Measurements from ENCODE around the gene CLIP2. TPM values are rescaled to one million over a fixed set of nuclear protein-coding genes. Genes with fewer than 3 reads are reported as not detected.

CLIP2 gene
- total and polyA plus RNA-seq, 2 of the 4 experiments (the other 2 are of a cell fraction), result 18.1 to 20.7 TPM

- Histone ChIP-seq H2BK5ac (ENCODE audit: low read depth, low read length, poor library complexity, severe bottlenecking) (no peak overlapping the region), H3K14ac (replicated peaks; ENCODE audit: low read depth, low read length) (no peak overlapping the region), H4K20me1 (ENCODE audit: insufficient read depth, low read length) (peaks cover 45% of the 10 kb centered on the region), H4K8ac (ENCODE audit: low read depth in 2 of 2, low read length in 2 of 2) (0 out of 4 replicates have a peak overlapping the region, but pooled peaks of 1 of the 2 experiments have one; percentile 3), H3K4me2 (ENCODE audit: low read depth, low read length) (peak overlapping the region; percentile 70), H4K5ac (ENCODE audit: low read depth, low read length) (no peak overlapping the region), H3K27ac (ENCODE audit: insufficient read depth, low read length) (no peak overlapping the region), H2BK20ac (ENCODE audit: low read depth, low read length) (no peak overlapping the region), H2AFZ (replicated peaks; ENCODE audit: low read length, poor library complexity) (peak overlapping the region; percentile 47), H3K4me1 (ENCODE audit: control insufficient read depth, insufficient read depth, low read length) (peaks cover 16% of the 10 kb centered on the region), H4K91ac (ENCODE audit: insufficient read depth, low read depth, low read length) (no peak overlapping the region), H3K27me3 (ENCODE audit: control insufficient read depth, insufficient read depth, low read length) (no peaks in the 10 kb centered on the region), H2AK5ac (ENCODE audit: low read depth, low read length) (0 out of 2 replicates have a peak overlapping the region, but pooled peaks have one; percentile 50), H2BK15ac (ENCODE audit: low read depth, low read length) (no peak overlapping the region), H3K9me3 (ENCODE audit: control insufficient read depth, insufficient read depth, low read length) (no peaks in the 10 kb centered on the region), H3K36me3 (ENCODE audit: control insufficient read depth, insufficient read depth, low read length) (no peaks in the 10 kb centered on the region; the same call in 1 of the 2 replicates), H3K79me1 (ENCODE audit: low read depth in 1 of 2, low read length in 2 of 2) (peaks cover 8 to 63% of the 10 kb centered on the region in 2 experiments), H2AK9ac (replicated peaks; ENCODE audit: low read depth, low read length, poor library complexity) (peak overlapping the region; percentile 96), H2BK120ac (ENCODE audit: low read depth, low read length) (no peak overlapping the region), H3K18ac (ENCODE audit: low read depth, low read length) (no peak overlapping the region), H3K4ac (ENCODE audit: low read depth, low read length) (peak overlapping the region; percentile 22; the same call in 1 of the 2 replicates), H3K9me1 (ENCODE audit: insufficient read depth, low read length) (peaks cover 11% of the 10 kb centered on the region), H3K23ac (ENCODE audit: low read depth, low read length) (peak overlapping the region; percentile 24; the same call in 1 of the 2 replicates), H3K9ac (ENCODE audit: low read depth, low read length) (peak overlapping the region; percentile 66), H3K4me3 (ENCODE audit: insufficient read depth, low read depth, low read length) (peak overlapping the region; percentile 61), H3K56ac (ENCODE audit: extremely low read depth, insufficient read depth, low read length) (no peak overlapping the region)
- ATAC-seq (ENCODE audit: low read depth) (no peak), DNase-seq (no peak)
- intact Hi-C loops (cut with micrococcal nuclease) (loop anchor here (2.0 kb wide), 1 partner anchor 49 kb away; no protein-coding TSS in a partner anchor), in situ Hi-C loops (cut with MboI; ENCODE audit: low sequenced_read_pairs) (no loop called here), dilution Hi-C loops (cut with HindIII; ENCODE audit: low sequenced_read_pairs, unreplicated experiment) (no loop called here)
- ChIA-PET POLR2A (ENCODE audit: unreplicated experiment) (no interaction called here), CTCF (no interaction called here)
- no peak for TF ChIP-seq RFX5 (IDR thresholded peaks at IDR 0.05; ENCODE audit: low read depth, low read length)
- no peak for TF ChIP-seq RAD21 (IDR thresholded peaks at IDR 0.05; ENCODE audit: low read length)
- TF ChIP-seq SMC3 (IDR thresholded peaks at IDR 0.05; ENCODE audit: low read depth, low read length), result no peak
- TF ChIP-seq CEBPB (IDR thresholded peaks at IDR 0.05; ENCODE audit: low read depth, low read length), result no peak
- TF ChIP-seq USF2 (IDR thresholded peaks at IDR 0.05; ENCODE audit: low read depth, low read length), result no peak
- no peak for TF ChIP-seq MAFK (IDR thresholded peaks at IDR 0.05; ENCODE audit: low read depth, low read length)
- no peak for TF ChIP-seq CHD1 (IDR thresholded peaks at IDR 0.05; ENCODE audit: low read depth, low read length)
- no peak for TF ChIP-seq MAZ (IDR thresholded peaks at IDR 0.05; ENCODE audit: borderline replicate concordance, low read depth, low read length)
- TF ChIP-seq POLR2A (IDR thresholded peaks at IDR 0.05; ENCODE audit: low read depth, low read length), result no peak
- TF ChIP-seq RCOR1 (IDR thresholded peaks at IDR 0.05; ENCODE audit: insufficient replicate concordance, low read length), result no peak
- TF ChIP-seq NFE2L2 (IDR thresholded peaks at IDR 0.05; ENCODE audit: low read depth, low read length), result no peak
- TF ChIP-seq CTCF (conservative IDR thresholded peaks at IDR 0.05; ENCODE audit: low read depth, low read length), result no peak
- no peak for TF ChIP-seq MXI1 (IDR thresholded peaks at IDR 0.05; ENCODE audit: borderline replicate concordance, low read depth, low read length)
- no peak for TF ChIP-seq BHLHE40 (IDR thresholded peaks at IDR 0.05; ENCODE audit: low read depth, low read length)
- no peak for TF ChIP-seq ELK1 (IDR thresholded peaks at IDR 0.05; ENCODE audit: borderline replicate concordance, low read depth, low read length)
- TF ChIP-seq FOS (IDR thresholded peaks at IDR 0.05; ENCODE audit: low read depth, low read length), result no peak
- WGBS, 2 experiments (ENCODE audit: extremely low coverage in 2 of 2, insufficient read length in 1 of 2), result 72% methylated on average over 10 of the region's 13 CpGs; no CpG with 5 or more reads in 1 of the 2 experiments
- no TSS peak for BruUV-seq (replicated peaks)
Observed at GRCh38 chr7:74455291-74455804, 166.1 kb downstream of the CLIP2 start.
